Measurements from ENCODE around the gene SH3RF3.

- no peak for TF ChIP-seq CTCF (IDR thresholded peaks at IDR 0.05)
- no peak for TF ChIP-seq POLR2A (IDR thresholded peaks at IDR 0.05)
Measured at GRCh38 chr2:109513230-109513629, 384.2 kb downstream of the SH3RF3 start.
